H1 (cell line): ENCODE results near the gene GOLIM4.

Experiments used
- ATF3 ChIP-seq: IDR thresholded peaks from 2 replicates; pipeline ENCODE4 v1.6.1; 2011; ENCODE audit warnings: low read depth, mild to moderate bottlenecking, low read length; ENCODE audit not compliant: insufficient read depth
- CTCF ChIP-seq, 3 experiments: IDR thresholded peaks; 1 replicate in 2 of 3; 2 replicates in 1 of 3; pipeline versions ENCODE4 v1.5.1 to v1.6.1; 2011; ENCODE audit warnings: low read length in 3 of 3, mild to moderate bottlenecking in 3 of 3, inconsistent platforms in 2 of 3, low read depth in 1 of 3, moderate library complexity in 1 of 3; ENCODE audit not compliant: insufficient read depth in 1 of 3; ENCODE audit errors: control extremely low read depth in 1 of 3
- EP300 ChIP-seq, 2 experiments: IDR thresholded peaks; 1 replicate in 1 of 2; 2 replicates in 1 of 2; pipeline ENCODE4 v1.6.1; 2011 to 2012; ENCODE audit warnings: low read depth in 2 of 2, low read length in 2 of 2, mild to moderate bottlenecking in 2 of 2, borderline replicate concordance in 1 of 2, inconsistent platforms in 1 of 2, moderate library complexity in 1 of 2
- FOSL1 ChIP-seq: IDR thresholded peaks from 2 replicates; pipeline ENCODE4 v1.6.1; 2011; ENCODE audit warnings: mild to moderate bottlenecking, low read depth, low read length, moderate library complexity; ENCODE audit not compliant: insufficient read depth
- GTF2F1 ChIP-seq: IDR thresholded peaks from 2 replicates; pipeline ENCODE4 v1.6.1; 2012; ENCODE audit warnings: low read depth, low read length, improper control_type of control experiment, borderline replicate concordance
- POLR2A ChIP-seq, 2 experiments: IDR thresholded peaks; 1 replicate in 1 of 2; 2 replicates in 1 of 2; pipeline ENCODE4 v1.6.1; 2011; ENCODE audit warnings: low read depth in 2 of 2, low read length in 2 of 2, mild to moderate bottlenecking in 2 of 2; ENCODE audit errors: control extremely low read depth in 1 of 2
- SIN3A ChIP-seq, 2 experiments: IDR thresholded peaks in 1 of 2; conservative IDR thresholded peaks in 1 of 2; 2 replicates each; pipeline ENCODE4 v1.6.1; 2011 to 2012; ENCODE audit warnings: low read length in 2 of 2, improper control_type of control experiment in 1 of 2, low read depth in 1 of 2, mild to moderate bottlenecking in 1 of 2
- TBP ChIP-seq: IDR thresholded peaks from 2 replicates; pipeline ENCODE4 v1.6.1; 2011; ENCODE audit warnings: low read depth, low read length, improper control_type of control experiment

- TF ChIP-seq CTCF (IDR thresholded peaks at IDR 0.05; ENCODE audit: control extremely low read depth in 1 of 3, insufficient read depth in 1 of 3, low read depth in 1 of 3, low read length in 3 of 3), result no peak
- no peak for TF ChIP-seq SIN3A (conservative IDR thresholded peaks at IDR 0.05 in 1 of 2, IDR thresholded peaks at IDR 0.05 in 1 of 2; ENCODE audit: low read depth in 1 of 2, low read length in 2 of 2)
- no peak for TF ChIP-seq EP300 (IDR thresholded peaks at IDR 0.05; ENCODE audit: borderline replicate concordance in 1 of 2, low read depth in 2 of 2, low read length in 2 of 2)
- TF ChIP-seq TBP, result no peak
- no peak for TF ChIP-seq FOSL1
- TF ChIP-seq GTF2F1, result no peak
- TF ChIP-seq POLR2A (IDR thresholded peaks at IDR 0.05; ENCODE audit: control extremely low read depth in 1 of 2, low read depth in 2 of 2, low read length in 2 of 2), result no peak
- TF ChIP-seq ATF3, result no peak
Observed at GRCh38 chr3:167978486-167978885, 117.2 kb downstream of the GOLIM4 start.
